Epidermal melanocyte (primary cell): ENCODE measurements around the gene MIER2.

Source experiments
- DNase-seq: peaks from one replicate; pipeline ENCODE4 v3.0.0; 2011; ENCODE audit warnings: low spot score; ENCODE audit not compliant: insufficient read length

MIER2 gene

GRCh38 chr19:309206-309565, 35.4 kb downstream of the MIER2 start:
- DNase-seq = no peak

- DNase-seq = no peak
These were observed 36.0 kb downstream of the MIER2 start for GRCh38 chr19:308471-309205.

GRCh38 chr19:307793-308420, 36.7 kb downstream of the MIER2 start:
- DNase-seq = no peak

GRCh38 chr19:307111-307531, 37.5 kb downstream of the MIER2 start:
- no peak for DNase-seq

- DNase-seq = no peak
These were observed 38.3 kb downstream of the MIER2 start for GRCh38 chr19:306151-306900.

- DNase-seq = no peak
These were observed 39.1 kb downstream of the MIER2 start for GRCh38 chr19:305240-306150.

- no peak for DNase-seq
These were observed 47.9 kb downstream of the MIER2 start for GRCh38 chr19:296476-297225.

GRCh38 chr19:295687-296370, 48.8 kb downstream of the MIER2 start:
- no peak for DNase-seq

- DNase-seq = peak; percentile 59
These were observed 49.5 kb downstream of the MIER2 start for GRCh38 chr19:294946-295686.

GRCh38 chr19:294341-294945, 50.2 kb downstream of the MIER2 start:
- DNase-seq = peak; percentile 59

GRCh38 chr19:293436-294110, 51.0 kb downstream of the MIER2 start:
- no peak for DNase-seq

GRCh38 chr19:292951-293350, 51.6 kb downstream of the MIER2 start:
- no peak for DNase-seq

- no peak for DNase-seq
These were observed 52.2 kb downstream of the MIER2 start for GRCh38 chr19:292281-292884.

- DNase-seq = no peak
These were observed 52.9 kb downstream of the MIER2 start for GRCh38 chr19:291561-292280.

GRCh38 chr19:291006-291521, 53.5 kb downstream of the MIER2 start, which contains the start of gene PLPP2:
Gene PLPP2 (minus strand): TSS chr19:291403. CDS start chr19:291336, 67 bp downstream.
- DNase-seq = no peak

- DNase-seq = no peak
These were observed 54.1 kb downstream of the MIER2 start for GRCh38 chr19:290372-291005.
